ENCODE results near the gene SLC5A6. TPM values are rescaled to one million over a fixed set of nuclear protein-coding genes. Genes with fewer than 3 reads are reported as not detected.

The SLC5A6 gene
- total and polyA plus RNA-seq, 2 donors = 15.8 to 24.3 TPM

- 97% methylated on average over 8 of the region's 8 CpGs for WGBS
- no peaks in the 10 kb centered on the region for H3K4me1 ChIP-seq (ENCODE audit: control insufficient read depth in 2 of 2, insufficient read depth in 2 of 2, low read length in 2 of 2)
- H3K4me3 ChIP-seq (ENCODE audit: low read length in 2 of 2) = no peak overlapping the region
- no peak for DNase-seq (ENCODE audit: low read depth in 6 of 9, low spot score in 9 of 9)
- H3K36me3 ChIP-seq (ENCODE audit: control insufficient read depth in 2 of 2, insufficient read depth in 2 of 2, low read length in 1 of 2) = no peaks in the 10 kb centered on the region
- no peaks in the 10 kb centered on the region for H3K27me3 ChIP-seq (ENCODE audit: control insufficient read depth in 2 of 2, insufficient read depth in 1 of 2, low read length in 1 of 2)
- no peaks in the 10 kb centered on the region for H3K9me3 ChIP-seq (ENCODE audit: control insufficient read depth in 2 of 2, insufficient read depth in 1 of 2, low read length in 1 of 2)
- H3K27ac ChIP-seq (ENCODE audit: low read depth in 1 of 2, low read length in 1 of 2) = no peak overlapping the region
These were observed 22.1 kb downstream of the SLC5A6 start for GRCh38 chr2:27189989-27190388.

GRCh38 chr2:27186613-27187345 is 25.3 kb downstream of the SLC5A6 start:
- no peaks in the 10 kb centered on the region for H3K9me3 ChIP-seq (ENCODE audit: control insufficient read depth in 2 of 2, insufficient read depth in 1 of 2, low read length in 1 of 2)
- 49% methylated on average over 6 of the region's 6 CpGs for WGBS

GRCh38 chr2:27185331-27186026 is 26.6 kb downstream of the SLC5A6 start:
- H3K27me3 ChIP-seq (ENCODE audit: control insufficient read depth in 2 of 2, insufficient read depth in 1 of 2, low read length in 1 of 2) = peaks cover 0 to 2% of the 10 kb centered on the region in 2 donors
- no peak for DNase-seq (ENCODE audit: low read depth in 6 of 9, low spot score in 9 of 9)
- no peaks in the 10 kb centered on the region for H3K4me1 ChIP-seq (ENCODE audit: control insufficient read depth in 2 of 2, insufficient read depth in 2 of 2, low read length in 2 of 2)
- no peaks in the 10 kb centered on the region for H3K9me3 ChIP-seq (ENCODE audit: control insufficient read depth in 2 of 2, insufficient read depth in 1 of 2, low read length in 1 of 2)
- no peak overlapping the region for H3K4me3 ChIP-seq (ENCODE audit: low read length in 2 of 2)
- 73% methylated on average over 6 of the region's 6 CpGs for WGBS
- no peak overlapping the region for H3K27ac ChIP-seq (ENCODE audit: low read depth in 1 of 2, low read length in 1 of 2)
- H3K36me3 ChIP-seq (ENCODE audit: control insufficient read depth in 2 of 2, insufficient read depth in 2 of 2, low read length in 1 of 2) = no peaks in the 10 kb centered on the region

More at GRCh38 chr2:27186613-27187345, 25.3 kb downstream of the SLC5A6 start:
- no peak for DNase-seq (ENCODE audit: low read depth in 6 of 9, low spot score in 9 of 9)
- Histone ChIP-seq H3K27ac (ENCODE audit: low read depth in 1 of 2, low read length in 1 of 2) (no peak overlapping the region), H3K4me1 (ENCODE audit: control insufficient read depth in 2 of 2, insufficient read depth in 2 of 2, low read length in 2 of 2) (no peaks in the 10 kb centered on the region), H3K36me3 (ENCODE audit: control insufficient read depth in 2 of 2, insufficient read depth in 2 of 2, low read length in 1 of 2) (no peaks in the 10 kb centered on the region), H3K27me3 (ENCODE audit: control insufficient read depth in 2 of 2, insufficient read depth in 1 of 2, low read length in 1 of 2) (peaks cover 0 to 2% of the 10 kb centered on the region in 2 donors), H3K4me3 (ENCODE audit: low read length in 2 of 2) (no peak overlapping the region)

GRCh38 chr2:27184115-27184514 is 28.0 kb downstream of the SLC5A6 start:
- Histone ChIP-seq H3K9me3 (ENCODE audit: control insufficient read depth in 2 of 2, insufficient read depth in 1 of 2, low read length in 1 of 2) (no peaks in the 10 kb centered on the region), H3K4me3 (ENCODE audit: low read length in 2 of 2) (no peak overlapping the region), H3K4me1 (ENCODE audit: control insufficient read depth in 2 of 2, insufficient read depth in 2 of 2, low read length in 2 of 2) (no peaks in the 10 kb centered on the region), H3K27me3 (ENCODE audit: control insufficient read depth in 2 of 2, insufficient read depth in 1 of 2, low read length in 1 of 2) (peaks cover 0 to 2% of the 10 kb centered on the region in 2 donors), H3K27ac (ENCODE audit: low read depth in 1 of 2, low read length in 1 of 2) (no peak overlapping the region), H3K36me3 (ENCODE audit: control insufficient read depth in 2 of 2, insufficient read depth in 2 of 2, low read length in 1 of 2) (no peaks in the 10 kb centered on the region)
- no peak for DNase-seq (ENCODE audit: low read depth in 6 of 9, low spot score in 9 of 9)
- 88% methylated on average over 4 of the region's 4 CpGs for WGBS

- Histone ChIP-seq H3K4me3 (ENCODE audit: low read length in 2 of 2) (no peak overlapping the region), H3K27ac (ENCODE audit: low read depth in 1 of 2, low read length in 1 of 2) (no peak overlapping the region), H3K27me3 (ENCODE audit: control insufficient read depth in 2 of 2, insufficient read depth in 1 of 2, low read length in 1 of 2) (peaks cover 0 to 5% of the 10 kb centered on the region in 2 donors), H3K9me3 (ENCODE audit: control insufficient read depth in 2 of 2, insufficient read depth in 1 of 2, low read length in 1 of 2) (no peaks in the 10 kb centered on the region), H3K36me3 (ENCODE audit: control insufficient read depth in 2 of 2, insufficient read depth in 2 of 2, low read length in 1 of 2) (no peaks in the 10 kb centered on the region), H3K4me1 (ENCODE audit: control insufficient read depth in 2 of 2, insufficient read depth in 2 of 2, low read length in 2 of 2) (no peaks in the 10 kb centered on the region)
- 91% methylated on average over 4 of the region's 4 CpGs for WGBS
- no peak for DNase-seq (ENCODE audit: low read depth in 6 of 9, low spot score in 9 of 9)
These were observed 29.7 kb downstream of the SLC5A6 start for GRCh38 chr2:27182346-27182745.

- no peak overlapping the region for H3K27ac ChIP-seq (ENCODE audit: low read depth in 1 of 2, low read length in 1 of 2)
- no peak for DNase-seq (ENCODE audit: low read depth in 6 of 9, low spot score in 9 of 9)
- H3K27me3 ChIP-seq (ENCODE audit: control insufficient read depth in 2 of 2, insufficient read depth in 1 of 2, low read length in 1 of 2) = peaks cover 0 to 13% of the 10 kb centered on the region in 2 donors
- H3K4me3 ChIP-seq (ENCODE audit: low read length in 2 of 2) = no peak overlapping the region
- no peaks in the 10 kb centered on the region for H3K4me1 ChIP-seq (ENCODE audit: control insufficient read depth in 2 of 2, insufficient read depth in 2 of 2, low read length in 2 of 2)
- no peaks in the 10 kb centered on the region for H3K9me3 ChIP-seq (ENCODE audit: control insufficient read depth in 2 of 2, insufficient read depth in 1 of 2, low read length in 1 of 2)
- no peaks in the 10 kb centered on the region for H3K36me3 ChIP-seq (ENCODE audit: control insufficient read depth in 2 of 2, insufficient read depth in 2 of 2, low read length in 1 of 2)
- WGBS = 82% methylated on average over 3 of the region's 3 CpGs
These were observed 32.6 kb downstream of the SLC5A6 start for GRCh38 chr2:27179344-27180000.

GRCh38 chr2:27178469-27178868 is 33.6 kb downstream of the SLC5A6 start:
- Histone ChIP-seq H3K4me1 (ENCODE audit: control insufficient read depth in 2 of 2, insufficient read depth in 2 of 2, low read length in 2 of 2) (no peaks in the 10 kb centered on the region), H3K4me3 (ENCODE audit: low read length in 2 of 2) (no peak overlapping the region), H3K27ac (ENCODE audit: low read depth in 1 of 2, low read length in 1 of 2) (no peak overlapping the region), H3K9me3 (ENCODE audit: control insufficient read depth in 2 of 2, insufficient read depth in 1 of 2, low read length in 1 of 2) (no peaks in the 10 kb centered on the region), H3K36me3 (ENCODE audit: control insufficient read depth in 2 of 2, insufficient read depth in 2 of 2, low read length in 1 of 2) (no peaks in the 10 kb centered on the region), H3K27me3 (ENCODE audit: control insufficient read depth in 2 of 2, insufficient read depth in 1 of 2, low read length in 1 of 2) (peaks cover 0 to 18% of the 10 kb centered on the region in 2 donors)
- no peak for DNase-seq (ENCODE audit: low read depth in 6 of 9, low spot score in 9 of 9)
- 94% methylated on average over 3 of the region's 3 CpGs for WGBS

GRCh38 chr2:27177441-27178351 is 34.4 kb downstream of the SLC5A6 start:
- H3K4me3 ChIP-seq (ENCODE audit: low read length in 2 of 2) = no peak overlapping the region
- H3K27me3 ChIP-seq (ENCODE audit: control insufficient read depth in 2 of 2, insufficient read depth in 1 of 2, low read length in 1 of 2) = peaks cover 0 to 23% of the 10 kb centered on the region in 2 donors
- no peak for DNase-seq (ENCODE audit: low read depth in 6 of 9, low spot score in 9 of 9)
- no peaks in the 10 kb centered on the region for H3K4me1 ChIP-seq (ENCODE audit: control insufficient read depth in 2 of 2, insufficient read depth in 2 of 2, low read length in 2 of 2)
- 86% methylated on average over 15 of the region's 15 CpGs for WGBS
- no peak overlapping the region for H3K27ac ChIP-seq (ENCODE audit: low read depth in 1 of 2, low read length in 1 of 2)
- peaks cover 0 to 4% of the 10 kb centered on the region in 2 donors for H3K9me3 ChIP-seq (ENCODE audit: control insufficient read depth in 2 of 2, insufficient read depth in 1 of 2, low read length in 1 of 2)
- no peaks in the 10 kb centered on the region for H3K36me3 ChIP-seq (ENCODE audit: control insufficient read depth in 2 of 2, insufficient read depth in 2 of 2, low read length in 1 of 2)

Data from thymus (tissue), 11 donors.